IMR-90 (cell line): ENCODE measurements around the gene SGTB. TPM values are rescaled to one million over a fixed set of nuclear protein-coding genes. Genes with fewer than 3 reads are reported as not detected.

ENCODE experiments used
- ATAC-seq: fragments of 200-7000 bp; cut with Tn5 transposase; 2 replicates; pipeline ENCODE4 v1.9.1; 2020; ENCODE audit warnings: low read depth, mild to moderate bottlenecking, moderate library complexity
- BruUV-seq: library from RNA; stranded (reverse); fragments of 400-500 nt; replicated peaks from 2 replicates; lab custom pipeline; 2021; lab: Mats Ljungman, UMichigan
- CTCF ChIA-PET: fragments of 300-600 bp; formaldehyde crosslinking; extraction: SDS; loops from one replicate; lab custom pipeline; 2021; ENCODE audit warnings: antibody characterized with exemption; lab: Yijun Ruan, JAX
- POLR2A ChIA-PET: fragments of 300-600 bp; sonication (Branson Sonifier 250); formaldehyde crosslinking; loops from one replicate; lab custom pipeline; 2022; ENCODE audit warnings: antibody characterized with exemption; ENCODE audit not compliant: unreplicated experiment; lab: Charles Lee
- DNase-seq: peaks from one replicate; pipeline ENCODE4 v3.0.0; 2013
- H2AFZ ChIP-seq: replicated peaks from 2 replicates; pipeline ENCODE3; 2013; ENCODE audit warnings: low read length, mild to moderate bottlenecking; ENCODE audit not compliant: poor library complexity
- H2AK5ac ChIP-seq: 2 replicates; pipeline ENCODE4 v1.6.1; 2013; ENCODE audit warnings: low read depth, low read length, inconsistent platforms
- H2AK9ac ChIP-seq: replicated peaks from 2 replicates; pipeline ENCODE3; 2013; ENCODE audit warnings: mild to moderate bottlenecking, low read depth, low read length, moderate library complexity; ENCODE audit not compliant: poor library complexity
- H2BK120ac ChIP-seq: 2 replicates; pipeline ENCODE4 v1.6.1; 2013; ENCODE audit warnings: low read depth, low read length, inconsistent platforms
- H2BK15ac ChIP-seq: 3 replicates; pipeline ENCODE4 v1.6.1; 2013; ENCODE audit warnings: low read depth, low read length, inconsistent platforms
- H2BK20ac ChIP-seq: 2 replicates; pipeline ENCODE4 v1.6.1; 2013; ENCODE audit warnings: low read depth, mild to moderate bottlenecking, inconsistent platforms, low read length, moderate library complexity
- H2BK5ac ChIP-seq: 2 replicates; pipeline ENCODE4 v1.6.1; 2013; ENCODE audit warnings: mild to moderate bottlenecking, low read depth, low read length, inconsistent platforms; ENCODE audit not compliant: poor library complexity, severe bottlenecking
- H3K14ac ChIP-seq: replicated peaks from 2 replicates; pipeline ENCODE4 v1.6.1; 2013; ENCODE audit warnings: low read depth, low read length, inconsistent platforms
- H3K18ac ChIP-seq: 2 replicates; pipeline ENCODE4 v1.6.1; 2013; ENCODE audit warnings: low read depth, low read length, control low read depth
- H3K23ac ChIP-seq: 2 replicates; pipeline ENCODE4 v1.6.1; 2013; ENCODE audit warnings: low read depth, low read length, inconsistent platforms
- H3K27ac ChIP-seq: 2 replicates; pipeline ENCODE4 v1.5.1; 2013; ENCODE audit warnings: mild to moderate bottlenecking, control low read depth, low read length; ENCODE audit not compliant: insufficient read depth
- H3K27me3 ChIP-seq: 2 replicates; pipeline ENCODE4 v1.6.1; 2013; ENCODE audit warnings: low read length; ENCODE audit not compliant: control insufficient read depth, insufficient read depth
- H3K36me3 ChIP-seq: 2 replicates; pipeline ENCODE4 v1.6.1; 2013; ENCODE audit warnings: low read length, mixed read lengths; ENCODE audit not compliant: control insufficient read depth, insufficient read depth
- H3K4ac ChIP-seq: 2 replicates; pipeline ENCODE4 v1.6.1; 2013; ENCODE audit warnings: low read depth, low read length, inconsistent platforms
- H3K4me1 ChIP-seq: 2 replicates; pipeline ENCODE4 v1.6.1; 2013; ENCODE audit warnings: low read length, mixed read lengths; ENCODE audit not compliant: control insufficient read depth, insufficient read depth
- H3K4me2 ChIP-seq: 2 replicates; pipeline ENCODE4 v1.6.1; 2013; ENCODE audit warnings: low read depth, mild to moderate bottlenecking, control low read depth, low read length, moderate library complexity
- H3K4me3 ChIP-seq: 2 replicates; pipeline ENCODE4 v1.5.1; 2013; ENCODE audit warnings: low read depth, mild to moderate bottlenecking, control low read depth, low read length, moderate library complexity; ENCODE audit not compliant: insufficient read depth
- H3K56ac ChIP-seq: 2 replicates; pipeline ENCODE4 v1.6.1; 2013; ENCODE audit warnings: low read length, inconsistent platforms; ENCODE audit not compliant: insufficient read depth; ENCODE audit errors: extremely low read depth
- H3K79me1 ChIP-seq, 2 experiments: 2 replicates each; pipeline ENCODE4 v1.6.1; 2013; ENCODE audit warnings: low read length in 2 of 2, inconsistent platforms in 1 of 2, low read depth in 1 of 2
- H3K9ac ChIP-seq: 2 replicates; pipeline ENCODE4 v1.6.1; 2013; ENCODE audit warnings: low read depth, low read length, control low read depth
- H3K9me1 ChIP-seq: 2 replicates; pipeline ENCODE4 v1.6.1; 2013; ENCODE audit warnings: low read length, inconsistent platforms; ENCODE audit not compliant: insufficient read depth
- H3K9me3 ChIP-seq: 2 replicates; pipeline ENCODE4 v1.6.1; 2013; ENCODE audit warnings: low read length; ENCODE audit not compliant: control insufficient read depth, insufficient read depth
- H4K20me1 ChIP-seq: 2 replicates; pipeline ENCODE4 v1.6.1; 2013; ENCODE audit warnings: low read length, inconsistent platforms; ENCODE audit not compliant: insufficient read depth
- H4K5ac ChIP-seq: 2 replicates; pipeline ENCODE4 v1.6.1; 2013; ENCODE audit warnings: mild to moderate bottlenecking, low read depth, low read length, control low read depth
- H4K8ac ChIP-seq, 2 experiments: 2 replicates each; pipeline ENCODE4 v1.6.1; 2013; ENCODE audit warnings: low read depth in 2 of 2, low read length in 2 of 2, control low read depth in 1 of 2, inconsistent platforms in 1 of 2
- H4K91ac ChIP-seq: 2 replicates; pipeline ENCODE4 v1.6.1; 2013; ENCODE audit warnings: low read depth, low read length, inconsistent platforms; ENCODE audit not compliant: insufficient read depth
- CEBPB ChIP-seq: IDR thresholded peaks from 2 replicates; pipeline ENCODE4 v1.6.1; 2012; ENCODE audit warnings: low read depth, low read length, improper control_type of control experiment
- CHD1 ChIP-seq: IDR thresholded peaks from 2 replicates; pipeline ENCODE4 v1.6.1; 2012; ENCODE audit warnings: low read depth, low read length, improper control_type of control experiment
- MAFK ChIP-seq: IDR thresholded peaks from 2 replicates; pipeline ENCODE4 v1.6.1; 2012; ENCODE audit warnings: low read depth, low read length, improper control_type of control experiment
- MAZ ChIP-seq: IDR thresholded peaks from 2 replicates; pipeline ENCODE4 v1.6.1; 2012; ENCODE audit warnings: low read depth, mild to moderate bottlenecking, low read length, improper control_type of control experiment, moderate library complexity, borderline replicate concordance
- NFE2L2 ChIP-seq: fragments of 150-350 bp; IDR thresholded peaks from 2 replicates; pipeline ENCODE4 v1.6.1; 2016; ENCODE audit warnings: low read depth, mild to moderate bottlenecking, low read length
- POLR2A ChIP-seq: IDR thresholded peaks from 2 replicates; pipeline ENCODE4 v1.6.1; 2012; ENCODE audit warnings: mild to moderate bottlenecking, low read depth, low read length
- RCOR1 ChIP-seq: IDR thresholded peaks from 2 replicates; pipeline ENCODE4 v1.6.1; 2012; ENCODE audit warnings: mild to moderate bottlenecking, low read length, improper control_type of control experiment; ENCODE audit not compliant: insufficient replicate concordance
- RFX5 ChIP-seq: IDR thresholded peaks from 2 replicates; pipeline ENCODE4 v1.8.0; 2012; ENCODE audit warnings: low read depth, mild to moderate bottlenecking, low read length, moderate library complexity
- SMC3 ChIP-seq: fragments of 150-350 bp; IDR thresholded peaks from 2 replicates; pipeline ENCODE4 v1.6.1; 2016; ENCODE audit warnings: low read depth, mild to moderate bottlenecking, antibody characterized with exemption, low read length, moderate library complexity
- WGBS, 2 experiments: methylation state at CpG; one replicate each; pipeline versions ENCODE4 v1.1.5 to v1.1.7; 2013; ENCODE audit warnings: missing lambda C conversion rate in 2 of 2; ENCODE audit not compliant: insufficient read length in 1 of 2; ENCODE audit errors: extremely low coverage in 2 of 2; 5-methylcytosine and 5-hydroxymethylcytosine counted together
- dilution Hi-C: fragments of 300-500 bp; cut with HindIII; formaldehyde crosslinking; loops from one replicate; pipeline ENCODE4 v1.14.3; 2018; ENCODE audit warnings: low sequenced_read_pairs; ENCODE audit not compliant: unreplicated experiment
- in situ Hi-C: fragments of 300-500 bp; cut with MboI; formaldehyde crosslinking; loops from 3 replicates; pipeline ENCODE4 v1.14.3; 2019; ENCODE audit warnings: low sequenced_read_pairs, inconsistent platforms, mixed read lengths
- intact Hi-C: fragments of 100-400 bp; cut with micrococcal nuclease; formaldehyde crosslinking; loops from 2 replicates; pipeline ENCODE4 v1.10.0; 2022
- polyA plus RNA-seq, 3 experiments: library from polyadenylated mRNA; depleted of rRNA; stranded (reverse); fragments of >200 nt; gene quantifications; 2 replicates each; pipeline ENCODE4 v1.2.3, GENCODE V29; 2012; ENCODE audit warnings: low replicate concordance in 1 of 3
- total RNA-seq: library from RNA; depleted of rRNA; stranded (reverse); fragments of >200 nt; gene quantifications from 2 replicates; pipeline ENCODE4 v1.2.3, GENCODE V29; 2012
- TF ChIP-seq, protein P1 (sequence below): fragments of 150-350 bp; IDR thresholded peaks from 2 replicates; pipeline ENCODE4 v1.6.1; 2017; ENCODE audit warnings: mild to moderate bottlenecking, antibody characterized with exemption, low read length, low read depth
- TF ChIP-seq, protein P2 (sequence below): fragments of 150-350 bp; IDR thresholded peaks from 2 replicates; pipeline ENCODE4 v1.6.1; 2016; ENCODE audit warnings: low read depth, mild to moderate bottlenecking, low read length, moderate library complexity, borderline replicate concordance
- TF ChIP-seq, protein P3 (sequence below): conservative IDR thresholded peaks from 2 replicates; pipeline ENCODE4 v1.5.1; 2012; ENCODE audit warnings: mild to moderate bottlenecking, low read depth, low read length, improper control_type of control experiment

SGTB gene
- total and polyA plus RNA-seq, 2 of the 4 experiments (the other 2 are of a cell fraction) = 7.5 to 15.1 TPM

DNA sequence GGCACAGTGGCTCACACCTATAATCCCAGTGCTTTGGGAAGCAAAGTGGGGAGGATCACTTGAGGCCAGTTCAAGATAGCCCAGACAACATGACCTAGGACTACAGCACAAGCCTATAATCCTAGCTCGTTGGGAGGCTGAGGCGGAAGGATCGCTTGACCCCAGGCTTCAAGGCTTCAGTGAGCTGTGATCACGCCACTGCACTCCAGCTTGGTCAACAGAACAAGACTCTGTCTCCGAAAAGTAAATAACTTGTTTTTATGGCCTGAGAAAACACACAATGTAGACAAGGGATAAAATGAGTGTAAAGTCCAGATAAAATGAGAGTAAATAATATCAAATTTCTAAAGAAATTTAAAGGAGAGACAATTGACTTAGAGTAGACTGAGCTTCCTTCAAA lies 70.8 kb downstream of the SGTB start:
- no CpG with 5 or more reads among the region's 5 CpGs for WGBS, 2 experiments

More for the DNA sequence above, 70.8 kb downstream of the SGTB start:
- no peak overlapping the region for H4K91ac ChIP-seq
- in situ Hi-C loops = no loop called here
- no peak overlapping the region for H3K18ac ChIP-seq
- no peaks in the 10 kb centered on the region for H3K9me3 ChIP-seq
- H3K4ac ChIP-seq = no peak overlapping the region
- H3K4me2 ChIP-seq = no peak overlapping the region
- TF ChIP-seq MAZ (no peak), NFE2L2 (no peak), RCOR1 (no peak), RFX5 (no peak), POLR2A (no peak), MAFK (no peak), CHD1 (no peak), CEBPB (no peak), SMC3 (no peak)
- TF ChIP-seq, protein P1, sequence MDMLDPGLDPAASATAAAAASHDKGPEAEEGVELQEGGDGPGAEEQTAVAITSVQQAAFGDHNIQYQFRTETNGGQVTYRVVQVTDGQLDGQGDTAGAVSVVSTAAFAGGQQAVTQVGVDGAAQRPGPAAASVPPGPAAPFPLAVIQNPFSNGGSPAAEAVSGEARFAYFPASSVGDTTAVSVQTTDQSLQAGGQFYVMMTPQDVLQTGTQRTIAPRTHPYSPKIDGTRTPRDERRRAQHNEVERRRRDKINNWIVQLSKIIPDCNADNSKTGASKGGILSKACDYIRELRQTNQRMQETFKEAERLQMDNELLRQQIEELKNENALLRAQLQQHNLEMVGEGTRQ = no peak
- TF ChIP-seq, protein P2, sequence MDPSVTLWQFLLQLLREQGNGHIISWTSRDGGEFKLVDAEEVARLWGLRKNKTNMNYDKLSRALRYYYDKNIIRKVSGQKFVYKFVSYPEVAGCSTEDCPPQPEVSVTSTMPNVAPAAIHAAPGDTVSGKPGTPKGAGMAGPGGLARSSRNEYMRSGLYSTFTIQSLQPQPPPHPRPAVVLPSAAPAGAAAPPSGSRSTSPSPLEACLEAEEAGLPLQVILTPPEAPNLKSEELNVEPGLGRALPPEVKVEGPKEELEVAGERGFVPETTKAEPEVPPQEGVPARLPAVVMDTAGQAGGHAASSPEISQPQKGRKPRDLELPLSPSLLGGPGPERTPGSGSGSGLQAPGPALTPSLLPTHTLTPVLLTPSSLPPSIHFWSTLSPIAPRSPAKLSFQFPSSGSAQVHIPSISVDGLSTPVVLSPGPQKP = no peak
- TF ChIP-seq, protein P3, sequence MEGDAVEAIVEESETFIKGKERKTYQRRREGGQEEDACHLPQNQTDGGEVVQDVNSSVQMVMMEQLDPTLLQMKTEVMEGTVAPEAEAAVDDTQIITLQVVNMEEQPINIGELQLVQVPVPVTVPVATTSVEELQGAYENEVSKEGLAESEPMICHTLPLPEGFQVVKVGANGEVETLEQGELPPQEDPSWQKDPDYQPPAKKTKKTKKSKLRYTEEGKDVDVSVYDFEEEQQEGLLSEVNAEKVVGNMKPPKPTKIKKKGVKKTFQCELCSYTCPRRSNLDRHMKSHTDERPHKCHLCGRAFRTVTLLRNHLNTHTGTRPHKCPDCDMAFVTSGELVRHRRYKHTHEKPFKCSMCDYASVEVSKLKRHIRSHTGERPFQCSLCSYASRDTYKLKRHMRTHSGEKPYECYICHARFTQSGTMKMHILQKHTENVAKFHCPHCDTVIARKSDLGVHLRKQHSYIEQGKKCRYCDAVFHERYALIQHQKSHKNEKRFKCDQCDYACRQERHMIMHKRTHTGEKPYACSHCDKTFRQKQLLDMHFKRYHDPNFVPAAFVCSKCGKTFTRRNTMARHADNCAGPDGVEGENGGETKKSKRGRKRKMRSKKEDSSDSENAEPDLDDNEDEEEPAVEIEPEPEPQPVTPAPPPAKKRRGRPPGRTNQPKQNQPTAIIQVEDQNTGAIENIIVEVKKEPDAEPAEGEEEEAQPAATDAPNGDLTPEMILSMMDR = no peak
- H4K8ac ChIP-seq = no peak overlapping the region; a peak in 1 of 4 replicates
- H3K56ac ChIP-seq = no peak overlapping the region
- H4K5ac ChIP-seq = no peak overlapping the region
- H3K27ac ChIP-seq = no peak overlapping the region
- no peak overlapping the region for H2AFZ ChIP-seq
- no peak overlapping the region for H2BK5ac ChIP-seq
- H3K4me1 ChIP-seq = no peaks in the 10 kb centered on the region
- intact Hi-C loops = no loop called here
- H3K79me1 ChIP-seq = peaks cover 0 to 4% of the 10 kb centered on the region in 2 experiments; a peak in 1 of 4 replicates
- no peaks in the 10 kb centered on the region for H3K9me1 ChIP-seq
- peaks cover 3% of the 10 kb centered on the region for H3K36me3 ChIP-seq
- no peak overlapping the region for H3K9ac ChIP-seq
- H2BK20ac ChIP-seq = no peak overlapping the region
- no peak overlapping the region for H3K4me3 ChIP-seq
- H3K23ac ChIP-seq = no peak overlapping the region
- DNase-seq = no peak
- POLR2A ChIA-PET = no interaction called here
- BruUV-seq = no TSS peak
- no peak overlapping the region for H2BK120ac ChIP-seq
- H2BK15ac ChIP-seq = no peak overlapping the region
- CTCF ChIA-PET = interaction anchor here (0.5 kb wide), 1 partner anchor 14 kb away, joined by 4 read pairs; no protein-coding TSS in a partner anchor
- no peaks in the 10 kb centered on the region for H3K27me3 ChIP-seq
- no peak overlapping the region for H3K14ac ChIP-seq
- H4K20me1 ChIP-seq = no peaks in the 10 kb centered on the region
- ATAC-seq = no peak
- dilution Hi-C loops = no loop called here
- H2AK5ac ChIP-seq = no peak overlapping the region
- H2AK9ac ChIP-seq = no peak overlapping the region
